Subcutaneous adipose tissue (tissue), 4 donors: Measurements from ENCODE around the gene PPARD. TPM values are rescaled to one million over a fixed set of nuclear protein-coding genes. Genes with fewer than 3 reads are reported as not detected.

Source experiments
- CTCF ChIP-seq: fragments of 450-650 bp; IDR thresholded peaks from one replicate; pipeline ENCODE4 v1.5.1; 2016; ENCODE audit warnings: low read depth, mild to moderate bottlenecking, control low read depth, antibody characterized with exemption, moderate library complexity
- total RNA-seq, 4 donors: library from RNA; depleted of rRNA; stranded (reverse); fragments of >200 nt; gene quantifications; one replicate each; pipeline ENCODE4 v1.1.0, GENCODE V29; 2016

PPARD gene
- total RNA-seq, 4 donors from 2014 or later: 6.1 to 17.3 (median 7.0) TPM

DNA sequence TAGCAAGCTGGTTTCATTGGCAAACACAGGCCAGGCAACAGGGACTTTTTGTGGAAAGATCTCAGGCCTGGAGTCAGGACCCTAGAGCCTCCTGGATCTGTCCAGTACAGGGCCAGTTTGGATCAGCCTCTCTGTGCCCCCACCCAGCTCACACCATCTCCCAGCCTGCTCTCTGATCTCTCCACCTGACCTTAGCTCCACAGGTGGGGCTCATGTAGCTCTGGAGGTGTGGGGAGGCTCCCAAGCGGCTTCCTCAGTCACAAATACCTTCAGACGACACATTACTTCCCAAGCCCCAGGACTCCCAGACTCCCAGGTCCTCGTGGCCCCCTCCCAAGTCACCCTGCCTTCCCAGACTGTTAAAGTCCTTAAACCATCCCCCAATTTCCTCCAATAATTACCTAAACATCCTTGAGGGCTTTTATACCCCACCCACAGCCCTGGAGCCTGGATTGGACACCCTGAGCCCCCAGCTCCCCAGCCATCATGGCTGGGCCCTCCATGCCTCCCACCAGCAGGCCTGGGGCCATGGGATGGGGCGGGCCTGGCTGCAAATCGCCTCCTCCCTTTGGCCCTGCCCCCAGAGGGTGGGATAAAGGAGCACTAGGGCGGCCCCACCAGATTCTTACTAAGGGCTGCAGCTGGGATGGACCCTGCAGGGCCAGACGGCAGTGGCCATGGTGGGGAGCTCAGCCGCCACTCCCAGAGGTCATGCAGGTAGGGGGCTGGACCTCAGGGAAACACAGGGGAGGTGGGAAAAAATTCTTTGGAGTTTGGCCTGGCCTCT lies 93.9 kb downstream of the PPARD start:
- no peak for TF ChIP-seq CTCF

- TF ChIP-seq CTCF: no peak
Measured at GRCh38 chr6:35439308-35439707, 97.0 kb downstream of the PPARD start.

DNA sequence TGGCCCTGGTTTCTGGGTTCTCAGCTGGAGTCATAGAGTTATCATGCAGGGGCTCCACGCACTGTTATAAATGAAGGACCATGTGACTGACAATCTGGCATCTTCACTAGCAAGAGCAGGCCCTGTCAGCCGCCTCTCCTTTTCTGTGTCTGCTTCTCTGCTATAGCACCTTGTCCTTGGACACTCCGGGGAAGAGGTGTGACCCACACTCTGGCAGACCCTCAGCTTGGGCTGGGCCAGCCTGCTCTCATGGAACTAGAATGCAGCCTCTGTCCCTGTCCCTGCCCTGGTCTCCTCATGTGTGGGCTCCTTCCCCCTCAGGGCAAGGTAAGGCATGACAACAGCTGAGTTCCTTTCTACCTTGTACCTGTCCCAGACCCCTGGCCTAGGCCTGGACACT lies 98.8 kb downstream of the PPARD start:
- TF ChIP-seq CTCF: no peak

DNA sequence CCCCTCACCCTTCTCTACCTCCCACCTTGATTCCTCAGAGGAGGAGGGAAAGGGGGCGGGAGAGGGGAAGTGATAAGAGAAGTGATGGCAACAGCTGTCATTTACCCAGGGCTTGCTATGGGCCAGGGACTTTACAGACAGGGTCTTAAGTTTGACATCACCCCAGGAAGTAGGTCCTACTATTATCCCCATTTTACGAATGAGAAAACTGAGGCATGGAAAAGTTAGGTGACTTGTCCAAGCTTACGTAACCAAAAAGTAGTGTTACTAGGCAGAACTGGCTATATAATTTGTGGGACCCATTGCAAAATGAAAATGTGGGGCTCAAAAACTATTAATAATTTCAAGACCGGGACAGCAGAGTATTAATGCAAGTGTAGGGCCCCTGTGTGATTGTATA lies 99.3 kb downstream of the PPARD start:
- no peak for TF ChIP-seq CTCF

GRCh38 chr6:35442693-35443092 lies 100.3 kb downstream of the PPARD start:
- no peak for TF ChIP-seq CTCF

DNA sequence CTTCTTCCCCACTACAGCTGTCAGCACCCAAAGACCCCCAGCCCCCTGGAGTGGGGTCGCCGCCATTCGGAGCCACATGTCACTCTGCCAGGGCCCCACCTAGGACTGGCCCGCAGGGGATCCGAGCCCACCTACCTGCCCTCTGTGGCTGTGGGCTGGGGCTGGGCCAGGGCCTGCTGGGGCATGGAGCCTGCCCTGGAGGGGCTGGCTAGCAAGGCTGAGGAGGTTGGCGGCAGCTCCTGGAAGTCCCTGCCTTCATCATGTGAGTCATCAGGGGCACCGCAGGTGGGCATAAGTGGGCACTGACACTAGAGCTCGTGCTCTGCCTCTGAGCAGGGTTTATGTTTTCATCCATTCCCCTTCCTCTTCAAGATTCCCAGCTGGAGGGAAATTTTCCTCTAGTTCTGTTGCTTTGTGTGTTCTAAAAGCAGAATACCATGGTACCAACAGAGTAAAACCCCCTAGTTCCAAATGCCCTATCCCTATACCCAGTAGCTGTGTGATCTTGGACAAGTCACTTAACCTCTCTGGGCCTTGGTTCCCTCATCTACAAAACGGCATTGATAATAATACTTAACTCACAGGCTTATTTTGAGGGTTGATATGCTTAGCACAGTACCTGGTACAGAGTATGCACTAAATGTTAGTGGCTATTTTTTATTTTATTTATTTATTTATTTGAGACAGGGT lies 101.1 kb downstream of the PPARD start:
- TF ChIP-seq CTCF: no peak

GRCh38 chr6:35445691-35446090 lies 103.3 kb downstream of the PPARD start:
- no peak for TF ChIP-seq CTCF
